OCI-M2 (cell line): ENCODE results near the gene CATSPER1.

Experiments used
- DNase-seq: peaks from one replicate; lab custom pipeline; 2025; ENCODE audit not compliant: unreplicated experiment; lab: John Stamatoyannopoulos, UW

CATSPER1 gene

GRCh38 chr11:66026017-66026529 is at the start of gene CATSPER1:
CATSPER1 (minus strand) TSS chr11:66026479; CDS start chr11:66026379, 100 bp downstream.
- DNase-seq = no peak

- no peak for DNase-seq
These were observed 49.0 kb upstream of the CATSPER1 start for GRCh38 chr11:66075273-66075672.

GRCh38 chr11:66073669-66074068 is 47.4 kb upstream of the CATSPER1 start:
- no peak for DNase-seq

GRCh38 chr11:66072518-66072917 is 46.2 kb upstream of the CATSPER1 start:
- DNase-seq = no peak

- no peak for DNase-seq
These were observed 45.8 kb upstream of the CATSPER1 start for GRCh38 chr11:66072081-66072480.

- no peak for DNase-seq
These were observed 45.1 kb upstream of the CATSPER1 start for GRCh38 chr11:66071381-66071801.

- no peak for DNase-seq
These were observed 44.5 kb upstream of the CATSPER1 start for GRCh38 chr11:66070604-66071380.

GRCh38 chr11:66069715-66070603 is 43.7 kb upstream of the CATSPER1 start, which contains the start of gene PACS1:
PACS1 (plus strand) TSS chr11:66070272; CDS start chr11:66070487, 215 bp downstream.
- DNase-seq = no peak

- DNase-seq = no peak
These were observed 42.8 kb upstream of the CATSPER1 start for GRCh38 chr11:66068923-66069714.

GRCh38 chr11:66068154-66068821 is 42.0 kb upstream of the CATSPER1 start:
- DNase-seq = no peak

- no peak for DNase-seq
These were observed 41.4 kb upstream of the CATSPER1 start for GRCh38 chr11:66067640-66068039.

GRCh38 chr11:66066751-66067150 is 40.5 kb upstream of the CATSPER1 start:
- no peak for DNase-seq

- no peak for DNase-seq
These were observed 38.3 kb upstream of the CATSPER1 start for GRCh38 chr11:66064571-66064970.

GRCh38 chr11:66063900-66064299 is 37.6 kb upstream of the CATSPER1 start:
- no peak for DNase-seq

GRCh38 chr11:66062408-66062807 is 36.1 kb upstream of the CATSPER1 start:
- DNase-seq = no peak

- DNase-seq = no peak
These were observed 35.0 kb upstream of the CATSPER1 start for GRCh38 chr11:66061268-66061667.

GRCh38 chr11:66059966-66060680 is 33.8 kb upstream of the CATSPER1 start:
- DNase-seq = no peak

- DNase-seq = no peak
These were observed 30.2 kb upstream of the CATSPER1 start for GRCh38 chr11:66056501-66056900.

GRCh38 chr11:66055021-66055420 is 28.7 kb upstream of the CATSPER1 start:
- no peak for DNase-seq

- DNase-seq = no peak
These were observed 26.3 kb upstream of the CATSPER1 start for GRCh38 chr11:66052664-66052982.
